K562 (cell line): Measurements from ENCODE around the gene ARHGEF12. TPM values are rescaled to one million over a fixed set of nuclear protein-coding genes. Genes with fewer than 3 reads are reported as not detected.
A peak's percentile ranks its signal among the peaks of the same experiment; 100 is the strongest.

Source experiments
- C11orf30 ChIP-seq: fragments of 450-650 bp; IDR thresholded peaks from 2 replicates; pipeline ENCODE4 v1.6.1; 2016; ENCODE audit warnings: low read depth, mild to moderate bottlenecking
- CBFA2T3 ChIP-seq: fragments of 450-650 bp; IDR thresholded peaks from 2 replicates; pipeline ENCODE4 v1.6.1; 2017
- CBX2 ChIP-seq: fragments of 200-600 bp; sonication (generic); IDR thresholded peaks from one replicate; pipeline ENCODE4 v1.6.1; 2012; ENCODE audit warnings: mild to moderate bottlenecking, low read length, inconsistent platforms; ENCODE audit not compliant: insufficient read depth, poor library complexity, severe bottlenecking
- CBX3 ChIP-seq, 2 experiments: IDR thresholded peaks; 1 replicate in 1 of 2; 2 replicates in 1 of 2; pipeline ENCODE4 v1.6.1; 2012; ENCODE audit warnings: inconsistent platforms in 2 of 2, low read length in 2 of 2, borderline replicate concordance in 1 of 2, control low read depth in 1 of 2
- CCNT2 ChIP-seq: IDR thresholded peaks from 2 replicates; pipeline ENCODE4 v1.6.1; 2011; ENCODE audit warnings: borderline replicate concordance, low read depth, mild to moderate bottlenecking, moderate library complexity, mixed read lengths, low read length; ENCODE audit not compliant: insufficient read length; ENCODE audit errors: extremely low read depth
- CTBP1 ChIP-seq: fragments of 450-650 bp; IDR thresholded peaks from 2 replicates; pipeline ENCODE4 v1.6.1; 2016; ENCODE audit warnings: borderline replicate concordance
- DACH1 ChIP-seq: fragments of 450-650 bp; IDR thresholded peaks from 2 replicates; pipeline ENCODE4 v1.6.1; 2018; ENCODE audit not compliant: partially characterized antibody
- ETV6 ChIP-seq, 3 experiments: fragments of 150-350 bp in 1 of 3; sonication (generic) in 1 of 3; formaldehyde crosslinking in 1 of 3; IDR thresholded peaks; 2 replicates each; pipeline versions ENCODE4 v1.6.1 to v1.8.0; 2014 to 2022; ENCODE audit warnings: borderline replicate concordance in 2 of 3, low read depth in 2 of 3, antibody characterized with exemption in 1 of 3, low read length in 1 of 3, mild to moderate bottlenecking in 1 of 3, missing genetic modification reagents in 1 of 3
- GABPA ChIP-seq: fragments of 200-800 bp; sonication (Bioruptor generic); conservative IDR thresholded peaks from 2 replicates; pipeline ENCODE4 v1.6.1; 2016; ENCODE audit warnings: low read depth, missing genetic modification characterization, missing compliant biosample characterization
- IFI16 ChIP-seq: fragments of 250-450 bp; sonication (Bioruptor Pico); IDR thresholded peaks from 2 replicates; pipeline ENCODE4 v2.1.2; 2022; ENCODE audit warnings: mild to moderate bottlenecking, inconsistent platforms
- MAZ ChIP-seq, 2 experiments: fragments of 450-650 bp in 1 of 2; sonication (generic) in 1 of 2; formaldehyde crosslinking; IDR thresholded peaks in 1 of 2; conservative IDR thresholded peaks in 1 of 2; 2 replicates each; pipeline versions ENCODE4 v1.4.0 to v1.5.0; 2020; ENCODE audit warnings: mild to moderate bottlenecking in 1 of 2, missing genetic modification reagents in 1 of 2
- NCOA2 ChIP-seq, 2 experiments: fragments of 450-650 bp; IDR thresholded peaks; 2 replicates each; pipeline ENCODE4 v1.6.1; 2018; ENCODE audit warnings: mild to moderate bottlenecking in 2 of 2, moderate library complexity in 1 of 2; ENCODE audit not compliant: partially characterized antibody in 2 of 2
- NEUROD1 ChIP-seq: fragments of 150-350 bp; IDR thresholded peaks from 2 replicates; pipeline ENCODE4 v1.6.1; 2014; ENCODE audit warnings: borderline replicate concordance, low read length, low read depth; ENCODE audit not compliant: partially characterized antibody
- POLR2B ChIP-seq: fragments of 450-650 bp; IDR thresholded peaks from 2 replicates; pipeline ENCODE4 v1.6.1; 2018; ENCODE audit warnings: low read depth; ENCODE audit not compliant: partially characterized antibody
- POLR2G ChIP-seq: fragments of 200-400 bp; formaldehyde crosslinking; IDR thresholded peaks from 2 replicates; pipeline ENCODE4 v1.6.1; 2017; ENCODE audit warnings: low read depth, mild to moderate bottlenecking, antibody characterized with exemption, low read length, moderate library complexity
- TAF1 ChIP-seq: IDR thresholded peaks from 2 replicates; pipeline ENCODE4 v1.6.1; 2011; ENCODE audit warnings: mild to moderate bottlenecking, low read length, moderate library complexity; ENCODE audit not compliant: insufficient read depth, control insufficient read depth, severe bottlenecking; ENCODE audit errors: extremely low read depth
- TEAD1 ChIP-seq, 2 experiments: fragments of 450-650 bp in 1 of 2; sonication (generic) in 1 of 2; formaldehyde crosslinking; IDR thresholded peaks; 2 replicates each; pipeline versions ENCODE4 v1.4.0 to v1.8.0; 2020 to 2022; ENCODE audit warnings: mild to moderate bottlenecking in 2 of 2, missing genetic modification reagents in 1 of 2
- ZBTB7A ChIP-seq: IDR thresholded peaks from 2 replicates; pipeline ENCODE4 v1.6.1; 2011; ENCODE audit warnings: low read depth, mild to moderate bottlenecking, low read length, moderate library complexity, borderline replicate concordance; ENCODE audit not compliant: control insufficient read depth
- ZNF184 ChIP-seq: sonication (generic); formaldehyde crosslinking; IDR thresholded peaks from 2 replicates; pipeline ENCODE4 v1.5.0; 2020; ENCODE audit warnings: missing genetic modification reagents
- ZNF507 ChIP-seq: conservative IDR thresholded peaks from 2 replicates; pipeline ENCODE4 v1.6.1; 2017; ENCODE audit warnings: missing genetic modification characterization, missing compliant biosample characterization
- ZNF696 ChIP-seq: fragments of 250-450 bp; sonication (Bioruptor Pico); conservative IDR thresholded peaks from 2 replicates; pipeline ENCODE4 v1.4.0; 2020; ENCODE audit warnings: mild to moderate bottlenecking, moderate library complexity
- polyA plus RNA-seq, 8 experiments: library from polyadenylated mRNA; depleted of rRNA in 4 of 8; stranded (reverse) in 5 of 8; unstranded in 3 of 8; fragments of >200 nt; fragmentation: Nextera tagmentation in 2 of 8; fragmentation: Illumina TruSeq in 1 of 8; extraction: Ambion mirVana in 2 of 8; extraction: Trizol in 1 of 8; gene quantifications; 2 replicates each; pipeline versions ENCODE4 v1.2.1 to v1.2.3, GENCODE V29; 2011 to 2014; ENCODE audit warnings: inconsistent platforms in 1 of 8, missing spikeins in 1 of 8
- total RNA-seq, 7 experiments: library from RNA; depleted of rRNA in 6 of 7; stranded (reverse); fragments of >200 nt in 6 of 7; fragmentation: Illumina TruSeq in 2 of 7; extraction: Trizol in 2 of 7; gene quantifications; 2 replicates each; pipeline versions ENCODE4 v1.2.1 to v1.2.3, GENCODE V29; 2011 to 2021; ENCODE audit warnings: low replicate concordance in 1 of 7
- TF ChIP-seq, protein P1 (sequence below): sonication (generic); formaldehyde crosslinking; IDR thresholded peaks from 2 replicates; pipeline ENCODE4 v1.8.0; 2023; ENCODE audit warnings: mild to moderate bottlenecking, missing genetic modification reagents
- TF ChIP-seq, protein P2 (sequence below), 2 experiments: IDR thresholded peaks; 2 replicates each; pipeline ENCODE4 v1.6.1; 2011; ENCODE audit warnings: borderline replicate concordance in 1 of 2, control low read depth in 1 of 2, low read depth in 1 of 2, low read length in 1 of 2, mild to moderate bottlenecking in 1 of 2, mixed read lengths in 1 of 2, moderate library complexity in 1 of 2; ENCODE audit not compliant: insufficient read depth in 1 of 2, insufficient read length in 1 of 2, poor library complexity in 1 of 2, severe bottlenecking in 1 of 2; ENCODE audit errors: extremely low read depth in 1 of 2

ARHGEF12 gene
- total and polyA plus RNA-seq, 9 of the 15 experiments (the other 6 are each of a cell fraction or from before 2014, with no cell fraction given): 3.5 to 51.7 (median 29.5) TPM

DNA sequence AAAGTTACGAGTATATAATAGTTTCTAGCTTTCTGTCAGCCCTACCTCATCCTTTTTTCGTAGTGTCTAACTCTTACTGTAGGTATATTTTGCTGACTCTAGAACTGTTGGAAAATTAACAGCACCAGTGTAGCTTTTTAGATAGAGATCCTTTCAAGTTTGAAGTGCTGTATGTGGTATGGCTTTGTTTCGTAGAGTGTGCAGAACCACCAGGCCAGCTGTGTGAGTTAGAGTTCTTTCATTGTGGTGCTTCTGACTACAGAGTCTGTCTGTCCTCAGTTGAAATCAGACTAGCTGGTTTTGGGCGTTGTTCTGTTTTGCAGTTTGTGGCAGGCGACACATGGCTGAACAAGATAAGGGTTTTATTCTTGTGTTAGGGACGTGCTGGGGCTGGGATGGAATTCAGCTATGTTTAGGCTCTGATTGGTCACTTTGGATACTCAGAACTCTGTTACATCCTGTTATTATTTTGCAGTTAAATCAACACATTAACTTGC, 3.2 kb downstream of the ARHGEF12 start (continued):
- TF ChIP-seq ETV6 (IDR thresholded peaks at IDR 0.05; ENCODE audit: borderline replicate concordance in 1 of 2, low read depth in 2 of 2, low read length in 1 of 2): peak in 1 of 2 experiments; percentile 65; a peak in 1 of 4 replicates
- no peak for TF ChIP-seq ETV6 (CRISPR knock-in tag; IDR thresholded peaks at IDR 0.05; ENCODE audit: borderline replicate concordance)
- no peak for TF ChIP-seq CBX2
- TF ChIP-seq C11orf30: peak; percentile 61
- no peak for TF ChIP-seq ZBTB7A
- TF ChIP-seq DACH1: peak; percentile 58
- TF ChIP-seq IFI16 (CRISPR knock-in tag): no peak
- TF ChIP-seq ZNF507: no peak
- peak in 1 of 2 experiments; percentile 78; a peak in 1 of 4 replicates for TF ChIP-seq TEAD1 (CRISPR knock-in tag; IDR thresholded peaks at IDR 0.05)
- TF ChIP-seq MAZ (CRISPR knock-in tag; conservative IDR thresholded peaks at IDR 0.05 in 1 of 2, IDR thresholded peaks at IDR 0.05 in 1 of 2): peak in 1 of 2 experiments; percentile 17; a peak in 1 of 4 replicates
- TF ChIP-seq NEUROD1: peak; percentile 66
- TF ChIP-seq CCNT2: peak; percentile 86
- TF ChIP-seq, protein P1, sequence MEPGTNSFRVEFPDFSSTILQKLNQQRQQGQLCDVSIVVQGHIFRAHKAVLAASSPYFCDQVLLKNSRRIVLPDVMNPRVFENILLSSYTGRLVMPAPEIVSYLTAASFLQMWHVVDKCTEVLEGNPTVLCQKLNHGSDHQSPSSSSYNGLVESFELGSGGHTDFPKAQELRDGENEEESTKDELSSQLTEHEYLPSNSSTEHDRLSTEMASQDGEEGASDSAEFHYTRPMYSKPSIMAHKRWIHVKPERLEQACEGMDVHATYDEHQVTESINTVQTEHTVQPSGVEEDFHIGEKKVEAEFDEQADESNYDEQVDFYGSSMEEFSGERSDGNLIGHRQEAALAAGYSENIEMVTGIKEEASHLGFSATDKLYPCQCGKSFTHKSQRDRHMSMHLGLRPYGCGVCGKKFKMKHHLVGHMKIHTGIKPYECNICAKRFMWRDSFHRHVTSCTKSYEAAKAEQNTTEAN (CRISPR knock-in tag): no peak
- TF ChIP-seq GABPA: peak; percentile 43; the same call in 1 of the 2 replicates
- TF ChIP-seq CTBP1: peak; percentile 79; the same call in 1 of the 2 replicates
- TF ChIP-seq, protein P2, sequence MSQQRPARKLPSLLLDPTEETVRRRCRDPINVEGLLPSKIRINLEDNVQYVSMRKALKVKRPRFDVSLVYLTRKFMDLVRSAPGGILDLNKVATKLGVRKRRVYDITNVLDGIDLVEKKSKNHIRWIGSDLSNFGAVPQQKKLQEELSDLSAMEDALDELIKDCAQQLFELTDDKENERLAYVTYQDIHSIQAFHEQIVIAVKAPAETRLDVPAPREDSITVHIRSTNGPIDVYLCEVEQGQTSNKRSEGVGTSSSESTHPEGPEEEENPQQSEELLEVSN (IDR thresholded peaks at IDR 0.05; ENCODE audit: borderline replicate concordance in 1 of 2, extremely low read depth in 1 of 2, insufficient read depth in 1 of 2, insufficient read length in 1 of 2, low read depth in 1 of 2, low read length in 1 of 2, poor library complexity in 1 of 2, severe bottlenecking in 1 of 2): no peak
- TF ChIP-seq POLR2G: peak; percentile 38; the same call in 1 of the 2 replicates
- TF ChIP-seq CBFA2T3: peak; percentile 97
- no peak for TF ChIP-seq ZNF184 (CRISPR knock-in tag)
- peak; percentile 72 for TF ChIP-seq TAF1
- TF ChIP-seq CBX3 (IDR thresholded peaks at IDR 0.05; ENCODE audit: borderline replicate concordance in 1 of 2, low read length in 2 of 2): peak in 1 of 2 experiments; percentile 53; a peak in 1 of 3 replicates
- TF ChIP-seq POLR2B: peak; percentile 33
- no peak for TF ChIP-seq ZNF696 (CRISPR knock-in tag)
- TF ChIP-seq NCOA2 (IDR thresholded peaks at IDR 0.05; ENCODE audit: partially characterized antibody in 2 of 2): no peak
